Activated B cell treated with CpG ODN at 0.5 μM for 24 hours (primary cell): ENCODE measurements around the gene INF2. TPM values are rescaled to one million over a fixed set of nuclear protein-coding genes. Genes with fewer than 3 reads are reported as not detected.

Source experiments
- ATAC-seq: fragments of 200-7000 bp; cut with Tn5 transposase; one replicate; pipeline ENCODE4 v1.10.0; 2021; ENCODE audit warnings: low read depth, mild to moderate bottlenecking, moderate library complexity
- CTCF ChIA-PET: fragments of 350-600 bp; sonication (Branson Sonifier 250); formaldehyde crosslinking; loops from one replicate; lab custom pipeline; 2021; ENCODE audit warnings: antibody characterized with exemption; lab: Charles Lee
- POLR2A ChIA-PET: fragments of 350-600 bp; sonication (Branson Sonifier 250); formaldehyde crosslinking; loops from one replicate; lab custom pipeline; 2021; ENCODE audit warnings: antibody characterized with exemption; lab: Charles Lee
- DNase-seq: peaks from one replicate; pipeline ENCODE4 v3.0.0; 2022
- H3K27ac Mint-ChIP-seq: one replicate; pipeline ENCODE4 v1.8.0; 2020; ENCODE audit warnings: mixed read lengths
- H3K27me3 Mint-ChIP-seq: one replicate; pipeline ENCODE4 v1.8.0; 2021; ENCODE audit warnings: mixed read lengths
- H3K36me3 Mint-ChIP-seq: one replicate; pipeline ENCODE4 v1.8.0; 2021; ENCODE audit warnings: low read depth, mixed read lengths
- H3K4me1 Mint-ChIP-seq: one replicate; pipeline ENCODE4 v1.8.0; 2021; ENCODE audit warnings: mixed read lengths
- H3K4me3 Mint-ChIP-seq: one replicate; pipeline ENCODE4 v1.8.0; 2020; ENCODE audit warnings: mild to moderate bottlenecking, mixed read lengths
- H3K9me3 Mint-ChIP-seq: one replicate; pipeline ENCODE4 v1.8.0; 2020; ENCODE audit warnings: mixed read lengths
- intact Hi-C: fragments of 100-400 bp; cut with micrococcal nuclease; formaldehyde crosslinking; loops from one replicate; pipeline ENCODE4 v1.15.1; 2024
- total RNA-seq: library from RNA; stranded (reverse); gene quantifications from 2 replicates; pipeline ENCODE4 v1.2.3, GENCODE V29; 2022
- TF ChIP-seq, protein P1 (sequence below): fragments of 200-600 bp; IDR thresholded peaks from one replicate; pipeline ENCODE4 v1.8.0; 2022; ENCODE audit warnings: antibody characterized with exemption, mild to moderate bottlenecking

The INF2 gene
- total RNA-seq, 1 donor from 2014 or later = 47.2 TPM

DNA sequence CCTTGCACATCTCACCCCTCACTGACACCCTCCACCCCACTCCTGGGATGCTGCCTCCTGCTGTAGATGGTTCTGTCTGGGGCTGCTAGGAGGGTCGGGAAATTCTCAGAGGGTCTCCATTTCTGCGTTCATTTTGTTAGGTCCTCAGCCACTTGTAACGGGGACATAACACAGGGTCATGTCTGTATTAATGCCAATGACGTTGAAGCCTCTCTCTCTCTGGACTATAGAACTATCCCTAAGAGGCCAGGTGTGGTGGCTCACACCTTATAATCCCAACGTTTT lies 78.2 kb downstream of the INF2 start:
- no peak overlapping the region for H3K27ac Mint-ChIP-seq
- H3K9me3 Mint-ChIP-seq = peaks cover 2% of the 10 kb centered on the region
- ATAC-seq = no peak
- TF ChIP-seq, protein P1, sequence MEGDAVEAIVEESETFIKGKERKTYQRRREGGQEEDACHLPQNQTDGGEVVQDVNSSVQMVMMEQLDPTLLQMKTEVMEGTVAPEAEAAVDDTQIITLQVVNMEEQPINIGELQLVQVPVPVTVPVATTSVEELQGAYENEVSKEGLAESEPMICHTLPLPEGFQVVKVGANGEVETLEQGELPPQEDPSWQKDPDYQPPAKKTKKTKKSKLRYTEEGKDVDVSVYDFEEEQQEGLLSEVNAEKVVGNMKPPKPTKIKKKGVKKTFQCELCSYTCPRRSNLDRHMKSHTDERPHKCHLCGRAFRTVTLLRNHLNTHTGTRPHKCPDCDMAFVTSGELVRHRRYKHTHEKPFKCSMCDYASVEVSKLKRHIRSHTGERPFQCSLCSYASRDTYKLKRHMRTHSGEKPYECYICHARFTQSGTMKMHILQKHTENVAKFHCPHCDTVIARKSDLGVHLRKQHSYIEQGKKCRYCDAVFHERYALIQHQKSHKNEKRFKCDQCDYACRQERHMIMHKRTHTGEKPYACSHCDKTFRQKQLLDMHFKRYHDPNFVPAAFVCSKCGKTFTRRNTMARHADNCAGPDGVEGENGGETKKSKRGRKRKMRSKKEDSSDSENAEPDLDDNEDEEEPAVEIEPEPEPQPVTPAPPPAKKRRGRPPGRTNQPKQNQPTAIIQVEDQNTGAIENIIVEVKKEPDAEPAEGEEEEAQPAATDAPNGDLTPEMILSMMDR = no peak
- H3K27me3 Mint-ChIP-seq = no peaks in the 10 kb centered on the region
- ChIA-PET CTCF (interaction anchor here (4.3 to 6.7 kb wide), 2 partner anchors 14 to 59 kb away, joined by 27 to 59 read pairs; partner anchors contain the start of gene SIVA1), POLR2A (no interaction called here)
- H3K4me3 Mint-ChIP-seq = no peak overlapping the region
- peaks cover 25% of the 10 kb centered on the region for H3K36me3 Mint-ChIP-seq
- no peak for DNase-seq
- H3K4me1 Mint-ChIP-seq = peaks cover 3% of the 10 kb centered on the region
- intact Hi-C loops = no loop called here

DNA sequence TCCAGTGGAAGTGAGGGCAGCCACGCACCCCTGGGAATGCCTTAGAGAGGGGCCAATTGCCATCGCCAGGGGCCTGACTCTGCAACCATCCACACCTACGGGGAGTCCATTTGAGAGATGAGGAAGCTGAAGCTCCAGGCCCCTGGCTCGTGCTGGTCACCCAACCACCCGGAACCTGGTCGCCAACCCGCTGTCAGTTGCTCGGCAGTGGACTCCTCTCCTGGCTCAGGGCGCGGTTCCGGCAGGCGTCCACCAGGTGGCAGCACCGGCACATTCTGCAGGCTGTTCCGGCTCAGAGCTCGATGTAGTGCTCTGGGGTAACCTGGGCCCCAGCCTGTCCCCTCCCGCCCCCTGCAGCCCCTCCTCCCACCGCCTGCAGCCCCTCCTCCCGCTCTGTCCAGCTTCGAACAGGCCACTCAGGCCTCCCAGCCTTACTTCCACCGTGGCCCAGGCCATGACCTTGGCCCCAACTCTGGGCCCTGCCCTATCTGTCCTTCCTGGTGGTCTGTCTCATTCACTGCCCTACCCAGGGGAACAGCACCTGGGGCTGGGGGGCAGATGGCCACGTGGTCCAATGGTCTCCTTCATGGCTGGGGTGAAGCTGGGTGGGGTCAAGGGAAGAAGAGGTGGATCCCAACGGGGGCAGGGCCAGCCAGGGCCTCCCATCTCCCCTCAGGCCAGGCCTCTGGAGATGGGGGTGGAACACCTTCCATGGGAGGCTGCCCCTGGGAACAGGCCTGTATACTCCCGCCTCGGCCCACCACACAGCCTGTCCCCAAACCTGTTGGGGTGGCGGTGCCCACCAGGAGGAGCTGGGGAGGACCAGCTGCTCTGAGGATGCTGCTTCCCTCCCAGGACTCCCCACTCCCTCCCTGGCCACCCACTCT lies 79.3 kb downstream of the INF2 start:
- ATAC-seq = peak; percentile 98
- H3K4me3 Mint-ChIP-seq = no peak overlapping the region
- H3K27me3 Mint-ChIP-seq = no peaks in the 10 kb centered on the region
- intact Hi-C loops = loop anchor here (1.0 to 2.0 kb wide), 5 partner anchors 32 to 277 kb away; partner anchors contain the start of gene ZBTB42
- peaks cover 2% of the 10 kb centered on the region for H3K9me3 Mint-ChIP-seq
- no peak overlapping the region for H3K27ac Mint-ChIP-seq
- DNase-seq = peak; percentile 90
- TF ChIP-seq, protein P1 = no peak
- ChIA-PET CTCF (interaction anchor here (0.6 to 6.7 kb wide), 12 partner anchors 15 to 291 kb away, joined by 3 to 59 read pairs (median 3); partner anchors contain the start of genes SIVA1 and ZBTB42), POLR2A (interaction anchor here (0.7 to 1.2 kb wide), 3 partner anchors 20 to 57 kb away, joined by 3 to 13 read pairs (median 4); no protein-coding TSS in a partner anchor)
- peaks cover 3% of the 10 kb centered on the region for H3K4me1 Mint-ChIP-seq
- peaks cover 30% of the 10 kb centered on the region for H3K36me3 Mint-ChIP-seq

DNA sequence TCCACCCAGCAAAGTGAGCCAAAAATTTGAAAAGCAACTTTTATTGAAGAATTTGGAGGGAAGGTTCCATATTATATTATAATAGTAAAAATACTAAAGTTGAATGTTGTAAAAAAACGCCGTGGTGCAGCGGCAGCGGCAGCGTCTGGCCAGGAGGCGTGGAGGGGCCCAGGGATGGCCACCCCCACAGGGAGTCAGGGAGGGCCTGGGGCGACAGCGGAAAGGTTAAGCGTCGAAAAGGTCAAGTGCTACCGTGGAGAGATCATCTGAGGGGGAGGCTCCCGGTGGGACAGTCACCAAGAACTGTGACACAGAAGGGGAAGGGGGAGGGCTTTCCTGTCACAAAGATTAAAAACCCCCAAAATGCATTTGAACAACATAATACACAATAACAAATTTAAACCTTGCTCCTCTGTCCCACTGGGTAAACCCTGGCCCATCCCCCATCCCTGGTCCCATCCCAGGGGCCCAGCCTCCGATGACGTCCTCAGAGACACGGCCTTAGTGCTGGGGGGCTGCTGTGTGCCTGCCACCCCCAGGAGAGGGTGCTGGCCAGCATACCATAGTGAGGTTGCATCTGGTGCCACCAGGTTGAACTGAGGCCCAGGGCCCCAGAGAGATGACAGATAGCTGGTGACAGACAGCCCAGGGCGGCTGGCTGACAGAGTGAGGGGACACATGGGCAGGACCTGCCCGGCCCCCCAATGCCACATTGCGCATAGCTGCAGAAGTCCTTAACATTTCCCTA lies 80.1 kb downstream of the INF2 start:
- intact Hi-C loops = loop anchor here (2.0 kb wide), 1 partner anchor 31 kb away; the partner anchor contains the start of gene ZBTB42
- H3K4me3 Mint-ChIP-seq = no peak overlapping the region
- CTCF ChIA-PET = interaction anchor here (0.8 to 6.7 kb wide), 5 partner anchors 16 to 276 kb away, joined by 3 to 59 read pairs (median 9); partner anchors contain the start of genes SIVA1 and ZBTB42
- peaks cover 34% of the 10 kb centered on the region for H3K36me3 Mint-ChIP-seq
- H3K4me1 Mint-ChIP-seq = peaks cover 3% of the 10 kb centered on the region
- POLR2A ChIA-PET = interaction anchor here (1.2 kb wide), 1 partner anchor 48 kb away, joined by 4 read pairs; no protein-coding TSS in a partner anchor
- DNase-seq (no peak), ATAC-seq (no peak)
- H3K27me3 Mint-ChIP-seq = no peaks in the 10 kb centered on the region
- peaks cover 2% of the 10 kb centered on the region for H3K9me3 Mint-ChIP-seq
- TF ChIP-seq, protein P1 = no peak
- no peak overlapping the region for H3K27ac Mint-ChIP-seq

DNA sequence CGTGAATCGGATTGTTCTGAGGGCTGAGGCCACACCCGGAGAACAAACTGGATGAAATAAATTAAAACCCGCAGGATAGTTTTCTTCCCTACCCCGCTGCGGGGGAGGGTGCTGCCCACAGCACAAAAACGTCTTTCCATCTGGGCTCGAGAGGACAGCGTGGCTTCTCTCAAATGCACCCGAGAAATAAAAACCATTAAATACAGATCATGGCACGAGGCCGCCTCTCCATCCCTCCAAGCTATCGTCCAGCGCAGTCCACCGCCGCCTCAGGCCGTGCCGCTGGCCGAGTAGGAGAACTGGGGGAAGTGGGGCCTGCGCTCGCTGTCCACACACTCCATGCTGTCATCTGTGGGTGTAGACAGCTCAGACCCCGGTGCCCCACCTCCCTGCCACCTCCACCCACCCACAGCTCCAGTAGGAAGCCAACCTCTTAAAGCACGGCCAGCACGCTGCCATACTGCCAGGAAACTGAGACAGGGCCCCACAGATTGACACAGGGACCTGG lies 80.7 kb downstream of the INF2 start:
- TF ChIP-seq, protein P1 = no peak
- CTCF ChIA-PET = interaction anchor here (6.7 kb wide), 1 partner anchor 56 kb away, joined by 59 read pairs; no protein-coding TSS in a partner anchor
- Mint-ChIP-seq H3K36me3 (peaks cover 34% of the 10 kb centered on the region), H3K4me3 (no peak overlapping the region), H3K27ac (no peak overlapping the region), H3K4me1 (peaks cover 3% of the 10 kb centered on the region), H3K27me3 (no peaks in the 10 kb centered on the region), H3K9me3 (peaks cover 2% of the 10 kb centered on the region)
- POLR2A ChIA-PET = no interaction called here
- no peak for ATAC-seq
- no peak for DNase-seq
- intact Hi-C loops = no loop called here
